BJ (cell line): Measurements from ENCODE around the gene MKNK1. TPM values are rescaled to one million over a fixed set of nuclear protein-coding genes. Genes with fewer than 3 reads are reported as not detected.

ENCODE experiments used
- CTCF ChIA-PET: fragments of 350-600 bp; formaldehyde crosslinking; extraction: SDS; loops from one replicate; lab custom pipeline; 2021; ENCODE audit warnings: antibody characterized with exemption, inconsistent platforms; lab: Yijun Ruan, JAX
- POLR2A ChIA-PET: fragments of 300-600 bp; sonication (Branson Sonifier 250); formaldehyde crosslinking; extraction: SDS; loops from one replicate; lab custom pipeline; 2021; ENCODE audit warnings: antibody characterized with exemption; lab: Charles Lee
- DNase-seq: peaks from one replicate; pipeline ENCODE4 v3.0.0-alpha.2; 2011; ENCODE audit warnings: low read depth
- H3K27me3 ChIP-seq: 2 replicates; pipeline ENCODE4 v1.6.0; 2011; ENCODE audit warnings: low read length; ENCODE audit not compliant: control insufficient read depth, insufficient read depth
- H3K36me3 ChIP-seq: 2 replicates; pipeline ENCODE4 v1.5.1; 2011; ENCODE audit warnings: low read length; ENCODE audit not compliant: control insufficient read depth, insufficient read depth
- H3K4me3 ChIP-seq: 2 replicates; pipeline ENCODE4 v1.5.1; 2011; ENCODE audit warnings: low read depth, mild to moderate bottlenecking, control low read depth, low read length
- CTCF ChIP-seq: IDR thresholded peaks from 2 replicates; pipeline ENCODE4 v1.5.1; 2011; ENCODE audit warnings: low read depth, mild to moderate bottlenecking, control low read depth, inconsistent platforms, low read length, moderate library complexity; ENCODE audit not compliant: insufficient read depth
- polyA plus RNA-seq: library from polyadenylated mRNA; depleted of rRNA; stranded (reverse); fragments of >200 nt; gene quantifications from 2 replicates; pipeline ENCODE4 v1.2.3, GENCODE V29; 2011

The MKNK1 gene
- polyA plus RNA-seq, 1 experiment, result 30.1 TPM

- no peak for DNase-seq
- ChIA-PET POLR2A (interaction anchor here (0.5 kb wide), 2 partner anchors 44 to 724 kb away, joined by 3 to 5 read pairs; no protein-coding TSS in a partner anchor), CTCF (interaction anchor here (0.8 to 1.3 kb wide), 4 partner anchors 12 to 112 kb away, joined by 3 read pairs; partner anchors contain the start of gene MKNK1)
- Histone ChIP-seq H3K36me3 (peaks cover 3% of the 10 kb centered on the region; the same call in 1 of the 2 replicates), H3K27me3 (no peaks in the 10 kb centered on the region), H3K4me3 (peak within 1 kb of the TSS; percentile 90)
- TF ChIP-seq CTCF, result no peak
These were observed 12.4 kb upstream of the MKNK1 start, which contains the start of gene MOB3C for GRCh38 chr1:46616277-46617107. Gene MOB3C, minus strand, starts transcription at chr1:46616811. Its CDS starts 3,490 bp downstream, at chr1:46613321.

- POLR2A ChIA-PET, result interaction anchor here (0.5 to 2.1 kb wide), 2 partner anchors 11 to 724 kb away, joined by 5 to 8 read pairs; partner anchors contain the start of gene MKNK1
- no peak for TF ChIP-seq CTCF
- Histone ChIP-seq H3K4me3 (peak overlapping the region; percentile 90), H3K36me3 (peaks cover 3% of the 10 kb centered on the region), H3K27me3 (no peaks in the 10 kb centered on the region)
- CTCF ChIA-PET, result interaction anchor here (0.8 to 1.3 kb wide), 2 partner anchors 18 to 110 kb away, joined by 3 read pairs; no protein-coding TSS in a partner anchor
- no peak for DNase-seq
These were observed 11.7 kb upstream of the MKNK1 start for GRCh38 chr1:46615735-46616134.

GRCh38 chr1:46615088-46615487, 11.0 kb upstream of the MKNK1 start:
- CTCF ChIA-PET, result interaction anchor here (2.7 kb wide), 1 partner anchor 110 kb away, joined by 7 read pairs; no protein-coding TSS in a partner anchor
- POLR2A ChIA-PET, result interaction anchor here (2.1 kb wide), 1 partner anchor 10 kb away, joined by 8 read pairs; the partner anchor contains the start of gene MKNK1
- no peak overlapping the region for H3K4me3 ChIP-seq

GRCh38 chr1:46614604-46614984, 10.5 kb upstream of the MKNK1 start:
- POLR2A ChIA-PET, result interaction anchor here (2.1 kb wide), 1 partner anchor 10 kb away, joined by 8 read pairs; the partner anchor contains the start of gene MKNK1
- H3K36me3 ChIP-seq, result peaks cover 3% of the 10 kb centered on the region
- no peaks in the 10 kb centered on the region for H3K27me3 ChIP-seq
- H3K4me3 ChIP-seq, result no peak overlapping the region
- CTCF ChIA-PET, result interaction anchor here (1.5 to 2.7 kb wide), 3 partner anchors 9 to 110 kb away, joined by 3 to 7 read pairs (median 4); no protein-coding TSS in a partner anchor
- TF ChIP-seq CTCF, result no peak
- DNase-seq, result no peak

More at GRCh38 chr1:46615088-46615487, 11.0 kb upstream of the MKNK1 start:
- DNase-seq, result no peak
- no peak for TF ChIP-seq CTCF
- no peaks in the 10 kb centered on the region for H3K27me3 ChIP-seq
- H3K36me3 ChIP-seq, result peaks cover 3% of the 10 kb centered on the region
